Stomach (tissue), 4 donors: Measurements from ENCODE around the gene MRPL2.

ENCODE experiments used
- CTCF ChIP-seq, 7 experiments: fragments of 450-650 bp in 4 of 7; fragments of 200-600 bp in 3 of 7; sonication (generic) in 3 of 7; IDR thresholded peaks; one replicate each; pipeline ENCODE4 v1.5.1; 2016 to 2019; ENCODE audit warnings: antibody characterized with exemption in 7 of 7, control low read depth in 2 of 7, mild to moderate bottlenecking in 1 of 7
- EP300 ChIP-seq: sonication (generic); formaldehyde crosslinking; IDR thresholded peaks from one replicate; pipeline ENCODE4 v1.6.1; 2017; ENCODE audit warnings: antibody characterized with exemption

GRCh38 chr6:43055966-43056365 lies 3.3 kb downstream of the MRPL2 start:
- TF ChIP-seq CTCF (IDR thresholded peaks at IDR 0.05) (no peak), EP300 (no peak)
